GM10248 (cell line): ENCODE measurements around the gene TSPAN1.
"Not testable (repeated sequence)": the region's sequence is repeated elsewhere in the genome, so short reads cannot be mapped to it uniquely, and the experiment has no call there.

Experiments
- CTCF ChIA-PET: fragments of 300-600 bp; sonication (Branson Sonifier 250); formaldehyde crosslinking; extraction: SDS; loops from one replicate; lab custom pipeline; 2021; ENCODE audit warnings: antibody characterized with exemption; lab: Yijun Ruan, JAX
- POLR2A ChIA-PET: fragments of 350-650 bp; sonication (Branson Sonifier 250); formaldehyde crosslinking; extraction: SDS; loops from one replicate; lab custom pipeline; 2020; ENCODE audit warnings: antibody characterized with exemption; lab: Yijun Ruan, JAX
- DNase-seq: peaks from one replicate; pipeline ENCODE4 v3.0.0; 2012; ENCODE audit errors: extremely low spot score
- TF ChIP-seq, protein P1 (sequence below): IDR thresholded peaks from 2 replicates; pipeline ENCODE4 v1.5.1; 2012; ENCODE audit warnings: mild to moderate bottlenecking, low read depth; ENCODE audit errors: extremely low read depth, missing control alignments, control extremely low read depth

Gene TSPAN1

DNA sequence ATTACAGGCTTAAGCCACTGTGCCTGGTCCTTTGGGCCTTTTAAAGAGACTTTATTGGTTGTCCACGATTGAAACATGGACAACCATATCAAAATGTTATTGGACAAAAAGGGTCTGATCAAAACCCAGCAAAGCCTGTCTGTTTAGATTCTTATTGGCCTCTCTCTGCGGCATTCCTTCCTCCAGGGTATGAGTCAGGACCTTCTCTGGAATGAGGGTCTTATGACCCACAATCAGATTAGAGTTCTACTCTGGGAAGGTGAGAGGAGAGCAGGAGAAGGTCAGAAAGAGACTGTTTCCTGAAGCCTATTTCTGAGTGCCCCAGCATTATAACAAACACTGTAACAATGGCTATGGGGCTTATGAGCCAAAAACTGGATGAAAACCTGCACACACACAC, 36.2 kb downstream of the TSPAN1 start:
- POLR2A ChIA-PET: no interaction called here
- DNase-seq: no peak
- CTCF ChIA-PET: interaction anchor here (3.0 kb wide), 1 partner anchor 13 kb away, joined by 14 read pairs; no protein-coding TSS in a partner anchor
- TF ChIP-seq, protein P1, sequence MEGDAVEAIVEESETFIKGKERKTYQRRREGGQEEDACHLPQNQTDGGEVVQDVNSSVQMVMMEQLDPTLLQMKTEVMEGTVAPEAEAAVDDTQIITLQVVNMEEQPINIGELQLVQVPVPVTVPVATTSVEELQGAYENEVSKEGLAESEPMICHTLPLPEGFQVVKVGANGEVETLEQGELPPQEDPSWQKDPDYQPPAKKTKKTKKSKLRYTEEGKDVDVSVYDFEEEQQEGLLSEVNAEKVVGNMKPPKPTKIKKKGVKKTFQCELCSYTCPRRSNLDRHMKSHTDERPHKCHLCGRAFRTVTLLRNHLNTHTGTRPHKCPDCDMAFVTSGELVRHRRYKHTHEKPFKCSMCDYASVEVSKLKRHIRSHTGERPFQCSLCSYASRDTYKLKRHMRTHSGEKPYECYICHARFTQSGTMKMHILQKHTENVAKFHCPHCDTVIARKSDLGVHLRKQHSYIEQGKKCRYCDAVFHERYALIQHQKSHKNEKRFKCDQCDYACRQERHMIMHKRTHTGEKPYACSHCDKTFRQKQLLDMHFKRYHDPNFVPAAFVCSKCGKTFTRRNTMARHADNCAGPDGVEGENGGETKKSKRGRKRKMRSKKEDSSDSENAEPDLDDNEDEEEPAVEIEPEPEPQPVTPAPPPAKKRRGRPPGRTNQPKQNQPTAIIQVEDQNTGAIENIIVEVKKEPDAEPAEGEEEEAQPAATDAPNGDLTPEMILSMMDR: no peak

DNA sequence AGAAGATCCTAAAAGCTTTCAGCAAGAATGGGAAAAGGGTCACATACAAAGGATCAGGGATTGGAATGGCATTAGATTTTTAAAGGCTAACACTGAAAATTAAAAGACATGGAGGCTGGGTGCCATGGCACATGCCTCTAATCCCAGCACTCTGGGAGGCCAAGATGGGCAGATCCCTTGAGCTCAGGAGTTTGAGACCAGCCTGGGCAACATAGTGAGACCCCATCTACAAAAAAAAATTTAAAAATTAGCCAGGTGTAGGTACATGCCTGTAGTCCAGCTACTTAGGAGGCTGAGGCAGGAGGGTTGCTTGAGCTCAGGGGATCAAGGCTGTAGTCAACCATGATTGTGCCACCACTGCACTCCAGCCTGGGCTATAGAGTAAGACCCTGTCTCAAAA, 40.6 kb downstream of the TSPAN1 start:
- TF ChIP-seq, protein P1: no peak
- no peak for DNase-seq
- ChIA-PET POLR2A (no interaction called here), CTCF (no interaction called here)

DNA sequence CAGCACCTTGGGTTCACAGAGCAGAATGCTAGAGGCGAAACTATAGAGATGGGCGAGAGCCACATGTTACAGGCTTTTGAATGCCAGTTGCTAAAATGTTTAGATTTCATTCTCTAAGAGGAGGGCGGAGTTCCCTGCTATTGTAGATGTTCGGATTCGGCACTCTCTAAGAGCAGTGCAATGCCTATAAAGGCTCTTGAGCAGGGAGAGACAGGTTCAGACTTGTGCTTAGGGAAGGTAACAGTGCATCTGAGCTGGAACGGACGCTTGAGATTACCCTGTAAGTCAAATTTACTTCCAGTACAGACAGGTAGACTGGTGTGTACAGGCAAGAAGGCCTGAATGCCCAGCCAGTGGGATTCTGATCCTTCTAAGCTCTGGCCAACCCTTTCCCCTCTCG, 43.6 kb downstream of the TSPAN1 start:
- POLR2A ChIA-PET: no interaction called here
- TF ChIP-seq, protein P1: no peak
- CTCF ChIA-PET: interaction anchor here (0.7 to 2.2 kb wide), 4 partner anchors 10 to 37 kb away, joined by 3 to 11 read pairs (median 6); no protein-coding TSS in a partner anchor
- no peak for DNase-seq

DNA sequence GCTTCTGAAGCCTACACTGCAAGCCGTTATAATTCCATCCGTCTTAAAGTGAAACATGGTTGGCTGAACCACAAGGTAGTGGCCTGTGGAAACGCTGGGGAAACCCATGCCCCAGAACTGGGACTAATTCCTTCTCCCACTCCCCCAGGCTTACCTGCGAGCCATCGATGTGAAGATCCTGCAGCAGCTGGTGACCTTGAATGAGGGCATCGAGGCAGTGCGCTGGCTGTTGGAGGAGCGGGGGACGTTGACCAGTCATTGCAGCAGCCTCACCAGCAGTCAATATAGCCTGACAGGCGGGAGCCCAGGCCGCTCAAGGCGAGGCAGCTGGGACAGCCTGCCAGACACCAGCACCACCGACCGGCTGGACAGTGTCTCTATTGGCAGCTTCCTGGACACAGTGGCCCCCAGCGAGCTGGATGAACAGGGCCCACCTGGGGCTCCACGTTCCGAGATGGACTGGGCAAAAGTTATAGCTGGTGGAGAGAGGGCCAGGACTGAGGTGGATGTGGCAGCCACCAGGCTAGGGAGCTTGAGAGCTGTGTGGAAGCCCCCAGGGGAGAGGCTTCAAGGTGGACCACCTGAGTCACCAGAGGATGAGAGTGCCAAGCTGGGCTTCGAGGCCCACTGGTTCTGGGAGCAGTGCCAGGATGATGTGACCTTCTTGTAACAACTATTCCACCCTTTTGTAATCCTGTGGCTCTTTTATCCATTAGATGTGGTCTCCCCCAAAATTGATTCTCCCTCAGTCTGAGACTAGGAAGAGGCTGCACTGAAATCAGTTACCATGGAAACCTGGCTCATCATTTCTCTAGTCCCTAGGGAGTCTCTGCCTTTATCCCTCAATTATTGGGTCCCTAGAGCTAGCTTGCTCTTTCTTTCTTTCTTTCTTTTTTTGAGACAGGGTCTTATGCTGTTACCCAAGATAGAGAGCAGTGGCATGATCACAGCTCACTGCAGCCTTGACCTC, 44.9 kb downstream of the TSPAN1 start:
- no peak for DNase-seq
- TF ChIP-seq, protein P1: no peak
- ChIA-PET CTCF (interaction anchor here (0.9 to 2.2 kb wide), 5 partner anchors 8 to 184 kb away, joined by 3 to 11 read pairs (median 4); no protein-coding TSS in a partner anchor), POLR2A (no interaction called here)

DNA sequence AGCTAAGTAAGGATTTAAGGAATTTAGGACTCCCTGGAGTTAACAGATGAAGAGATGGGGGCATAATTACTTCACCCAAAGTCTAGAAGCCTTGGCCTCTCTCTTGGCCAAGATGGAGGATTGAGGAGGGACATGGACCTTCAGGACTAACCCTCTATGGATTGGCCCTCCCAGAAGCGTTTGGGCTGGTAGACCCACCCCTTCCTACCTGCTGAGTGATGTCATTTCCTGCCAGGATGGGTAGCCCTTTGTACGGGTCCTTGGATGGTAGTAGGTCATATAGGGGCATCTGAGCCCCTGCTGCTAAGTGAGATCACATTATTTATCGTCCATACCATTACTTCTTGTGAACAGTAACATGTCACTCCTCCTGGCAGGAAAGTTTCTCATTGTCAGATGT, 45.9 kb downstream of the TSPAN1 start:
- no peak for DNase-seq
- CTCF ChIA-PET: interaction anchor here (1.0 to 5.4 kb wide), 5 partner anchors 11 to 186 kb away, joined by 3 to 110 read pairs (median 51); no protein-coding TSS in a partner anchor
- TF ChIP-seq, protein P1: no peak
- POLR2A ChIA-PET: no interaction called here

DNA sequence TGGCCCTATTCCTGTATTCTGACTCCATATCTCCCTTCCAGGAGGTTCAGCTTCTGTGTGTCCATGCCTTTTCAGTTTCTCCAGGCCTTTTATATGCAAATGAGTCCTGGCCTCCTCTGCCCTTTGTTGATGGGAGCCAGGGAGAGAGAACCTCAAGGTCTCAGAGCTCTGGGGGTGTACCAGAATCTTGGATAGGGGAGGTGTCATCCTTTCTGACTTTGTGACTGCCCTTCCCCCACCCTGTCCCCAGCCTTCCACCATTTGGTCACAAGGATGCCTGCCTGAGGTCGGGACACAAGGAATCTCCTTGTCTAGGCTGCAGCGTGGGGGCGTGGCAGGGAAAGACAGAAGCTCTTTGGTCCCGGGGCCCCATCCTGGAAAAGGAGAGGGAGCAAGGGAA, 46.9 kb downstream of the TSPAN1 start:
- DNase-seq: no peak
- POLR2A ChIA-PET: interaction anchor here (0.5 kb wide), 1 partner anchor 118 kb away, joined by 7 read pairs; no protein-coding TSS in a partner anchor
- CTCF ChIA-PET: interaction anchor here (0.8 to 5.4 kb wide), 7 partner anchors 12 to 238 kb away, joined by 3 to 110 read pairs (median 4); no protein-coding TSS in a partner anchor
- TF ChIP-seq, protein P1: no peak

DNA sequence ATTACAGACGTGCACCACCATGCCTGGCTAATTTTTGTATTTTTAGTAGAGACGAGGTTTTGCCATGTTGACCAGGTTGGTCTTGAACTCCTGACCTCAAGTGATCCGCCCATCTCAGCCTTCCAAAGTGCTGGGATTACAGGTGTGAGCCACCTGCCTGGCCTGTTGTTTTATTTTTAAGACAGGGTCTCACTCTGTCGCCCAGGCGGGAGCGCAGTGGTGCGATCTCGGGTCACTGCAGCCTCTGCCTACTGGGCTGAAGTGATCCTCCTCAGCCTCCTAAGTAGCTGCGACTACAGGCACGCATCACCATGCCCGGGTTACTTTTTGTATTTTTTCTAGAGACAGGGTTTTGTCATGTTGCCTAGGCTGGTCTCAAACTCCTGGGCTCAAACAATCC, 48.2 kb downstream of the TSPAN1 start:
- DNase-seq: not testable (repeated sequence)
- POLR2A ChIA-PET: interaction anchor here (0.7 to 1.5 kb wide), 2 partner anchors 10 to 23 kb away, joined by 3 to 5 read pairs; no protein-coding TSS in a partner anchor
- CTCF ChIA-PET: interaction anchor here (0.6 to 5.4 kb wide), 47 partner anchors 9 to 491 kb away, joined by 3 to 110 read pairs (median 5); partner anchors contain the start of genes LURAP1, P3R3URF, PIK3R3 and POMGNT1
